ENCODE results near the gene PPIP5K1. TPM values are rescaled to one million over a fixed set of nuclear protein-coding genes. Genes with fewer than 3 reads are reported as not detected.

Gene PPIP5K1
- total RNA-seq, 1 experiment from 2014 or later, result 62.4 TPM

DNA sequence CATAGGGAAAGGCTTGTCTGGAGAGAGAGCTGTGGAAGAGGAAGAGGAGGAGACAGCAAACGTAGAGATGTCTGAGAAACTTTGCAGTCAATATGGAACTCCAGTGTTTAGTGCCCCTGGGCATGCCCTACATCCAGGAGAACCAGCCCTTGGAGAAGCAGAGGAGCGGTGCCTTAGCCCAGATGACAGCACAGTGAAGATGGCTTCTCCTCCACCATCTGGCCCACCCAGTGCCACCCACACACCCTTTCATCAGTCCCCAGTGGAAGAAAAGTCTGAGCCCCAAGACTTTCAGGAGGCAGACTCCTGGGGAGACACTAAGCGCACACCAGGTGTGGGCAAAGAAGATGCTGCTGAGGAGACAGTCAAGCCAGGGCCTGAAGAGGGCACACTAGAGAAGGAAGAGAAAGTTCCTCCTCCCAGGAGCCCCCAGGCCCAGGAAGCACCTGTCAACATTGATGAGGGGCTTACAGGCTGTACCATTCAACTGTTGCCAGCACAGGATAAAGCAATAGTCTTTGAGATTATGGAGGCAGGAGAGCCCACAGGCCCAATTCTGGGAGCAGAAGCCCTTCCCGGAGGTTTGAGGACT is 65.7 kb downstream of the PPIP5K1 start:
- no peak for DNase-seq (ENCODE audit: low read depth, low spot score)
- H2AFZ ChIP-seq (ENCODE audit: low read depth, low read length, poor library complexity, severe bottlenecking), result no peak overlapping the region
- RAD21 ChIA-PET (ENCODE audit: low non-redundant PET in 1 of 2, low total read pairs in 2 of 2, uncharacterized antibody in 2 of 2, unreplicated experiment in 2 of 2), result no interaction called here
- TF ChIP-seq, protein P1, sequence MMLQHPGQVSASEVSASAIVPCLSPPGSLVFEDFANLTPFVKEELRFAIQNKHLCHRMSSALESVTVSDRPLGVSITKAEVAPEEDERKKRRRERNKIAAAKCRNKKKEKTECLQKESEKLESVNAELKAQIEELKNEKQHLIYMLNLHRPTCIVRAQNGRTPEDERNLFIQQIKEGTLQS (IDR thresholded peaks at IDR 0.05), result no peak
- TF ChIP-seq FOSL1 (IDR thresholded peaks at IDR 0.05; ENCODE audit: low read depth) (no peak), ZNF274 (IDR thresholded peaks at IDR 0.05; ENCODE audit: low read depth, low read length) (no peak), EGR1 (IDR thresholded peaks at IDR 0.05; ENCODE audit: low read depth) (no peak), TCF7L2 (IDR thresholded peaks at IDR 0.05; ENCODE audit: borderline replicate concordance, extremely low read depth, insufficient read depth, insufficient read length) (no peak), JUND (IDR thresholded peaks at IDR 0.05) (no peak), CBX3 (IDR thresholded peaks at IDR 0.05; ENCODE audit: low read depth) (no peak), POLR2AphosphoS5 (IDR thresholded peaks at IDR 0.05; ENCODE audit: low read depth, low read length) (no peak), ELF1 (IDR thresholded peaks at IDR 0.05; ENCODE audit: borderline replicate concordance, low read depth) (no peak), RAD21 (IDR thresholded peaks at IDR 0.05; ENCODE audit: low read depth) (no peak; the same call in 1 of the 2 replicates)
- TF ChIP-seq, protein P2, sequence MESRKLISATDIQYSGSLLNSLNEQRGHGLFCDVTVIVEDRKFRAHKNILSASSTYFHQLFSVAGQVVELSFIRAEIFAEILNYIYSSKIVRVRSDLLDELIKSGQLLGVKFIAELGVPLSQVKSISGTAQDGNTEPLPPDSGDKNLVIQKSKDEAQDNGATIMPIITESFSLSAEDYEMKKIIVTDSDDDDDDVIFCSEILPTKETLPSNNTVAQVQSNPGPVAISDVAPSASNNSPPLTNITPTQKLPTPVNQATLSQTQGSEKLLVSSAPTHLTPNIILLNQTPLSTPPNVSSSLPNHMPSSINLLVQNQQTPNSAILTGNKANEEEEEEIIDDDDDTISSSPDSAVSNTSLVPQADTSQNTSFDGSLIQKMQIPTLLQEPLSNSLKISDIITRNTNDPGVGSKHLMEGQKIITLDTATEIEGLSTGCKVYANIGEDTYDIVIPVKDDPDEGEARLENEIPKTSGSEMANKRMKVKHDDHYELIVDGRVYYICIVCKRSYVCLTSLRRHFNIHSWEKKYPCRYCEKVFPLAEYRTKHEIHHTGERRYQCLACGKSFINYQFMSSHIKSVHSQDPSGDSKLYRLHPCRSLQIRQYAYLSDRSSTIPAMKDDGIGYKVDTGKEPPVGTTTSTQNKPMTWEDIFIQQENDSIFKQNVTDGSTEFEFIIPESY (IDR thresholded peaks at IDR 0.05; ENCODE audit: extremely low read depth, insufficient replicate concordance, low read length), result no peak
- TF ChIP-seq, protein P3, sequence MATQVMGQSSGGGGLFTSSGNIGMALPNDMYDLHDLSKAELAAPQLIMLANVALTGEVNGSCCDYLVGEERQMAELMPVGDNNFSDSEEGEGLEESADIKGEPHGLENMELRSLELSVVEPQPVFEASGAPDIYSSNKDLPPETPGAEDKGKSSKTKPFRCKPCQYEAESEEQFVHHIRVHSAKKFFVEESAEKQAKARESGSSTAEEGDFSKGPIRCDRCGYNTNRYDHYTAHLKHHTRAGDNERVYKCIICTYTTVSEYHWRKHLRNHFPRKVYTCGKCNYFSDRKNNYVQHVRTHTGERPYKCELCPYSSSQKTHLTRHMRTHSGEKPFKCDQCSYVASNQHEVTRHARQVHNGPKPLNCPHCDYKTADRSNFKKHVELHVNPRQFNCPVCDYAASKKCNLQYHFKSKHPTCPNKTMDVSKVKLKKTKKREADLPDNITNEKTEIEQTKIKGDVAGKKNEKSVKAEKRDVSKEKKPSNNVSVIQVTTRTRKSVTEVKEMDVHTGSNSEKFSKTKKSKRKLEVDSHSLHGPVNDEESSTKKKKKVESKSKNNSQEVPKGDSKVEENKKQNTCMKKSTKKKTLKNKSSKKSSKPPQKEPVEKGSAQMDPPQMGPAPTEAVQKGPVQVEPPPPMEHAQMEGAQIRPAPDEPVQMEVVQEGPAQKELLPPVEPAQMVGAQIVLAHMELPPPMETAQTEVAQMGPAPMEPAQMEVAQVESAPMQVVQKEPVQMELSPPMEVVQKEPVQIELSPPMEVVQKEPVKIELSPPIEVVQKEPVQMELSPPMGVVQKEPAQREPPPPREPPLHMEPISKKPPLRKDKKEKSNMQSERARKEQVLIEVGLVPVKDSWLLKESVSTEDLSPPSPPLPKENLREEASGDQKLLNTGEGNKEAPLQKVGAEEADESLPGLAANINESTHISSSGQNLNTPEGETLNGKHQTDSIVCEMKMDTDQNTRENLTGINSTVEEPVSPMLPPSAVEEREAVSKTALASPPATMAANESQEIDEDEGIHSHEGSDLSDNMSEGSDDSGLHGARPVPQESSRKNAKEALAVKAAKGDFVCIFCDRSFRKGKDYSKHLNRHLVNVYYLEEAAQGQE (IDR thresholded peaks at IDR 0.05; ENCODE audit: low read depth), result no peak
- TF ChIP-seq, protein P4, sequence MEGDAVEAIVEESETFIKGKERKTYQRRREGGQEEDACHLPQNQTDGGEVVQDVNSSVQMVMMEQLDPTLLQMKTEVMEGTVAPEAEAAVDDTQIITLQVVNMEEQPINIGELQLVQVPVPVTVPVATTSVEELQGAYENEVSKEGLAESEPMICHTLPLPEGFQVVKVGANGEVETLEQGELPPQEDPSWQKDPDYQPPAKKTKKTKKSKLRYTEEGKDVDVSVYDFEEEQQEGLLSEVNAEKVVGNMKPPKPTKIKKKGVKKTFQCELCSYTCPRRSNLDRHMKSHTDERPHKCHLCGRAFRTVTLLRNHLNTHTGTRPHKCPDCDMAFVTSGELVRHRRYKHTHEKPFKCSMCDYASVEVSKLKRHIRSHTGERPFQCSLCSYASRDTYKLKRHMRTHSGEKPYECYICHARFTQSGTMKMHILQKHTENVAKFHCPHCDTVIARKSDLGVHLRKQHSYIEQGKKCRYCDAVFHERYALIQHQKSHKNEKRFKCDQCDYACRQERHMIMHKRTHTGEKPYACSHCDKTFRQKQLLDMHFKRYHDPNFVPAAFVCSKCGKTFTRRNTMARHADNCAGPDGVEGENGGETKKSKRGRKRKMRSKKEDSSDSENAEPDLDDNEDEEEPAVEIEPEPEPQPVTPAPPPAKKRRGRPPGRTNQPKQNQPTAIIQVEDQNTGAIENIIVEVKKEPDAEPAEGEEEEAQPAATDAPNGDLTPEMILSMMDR (IDR thresholded peaks at IDR 0.05 in 2 of 3, conservative IDR thresholded peaks at IDR 0.05 in 1 of 3; ENCODE audit: borderline replicate concordance in 1 of 3, insufficient read depth in 1 of 3, low read depth in 2 of 3, low read length in 2 of 3), result no peak
- no peak overlapping the region for H3K4me3 ChIP-seq (replicated peaks in 1 of 2; ENCODE audit: low read depth in 1 of 2, low read length in 2 of 2)
- H3K4me2 ChIP-seq (ENCODE audit: low read length), result no peak overlapping the region
- BruUV-seq (replicated peaks), result no TSS peak
- H3K9ac ChIP-seq (ENCODE audit: low read length), result no peak overlapping the region
- H4K20me1 ChIP-seq (ENCODE audit: insufficient read depth), result no peaks in the 10 kb centered on the region
- no peaks in the 10 kb centered on the region for H3K27me3 ChIP-seq (ENCODE audit: insufficient read depth, low read length)
- no peak for ATAC-seq
- H3K36me3 ChIP-seq (ENCODE audit: control insufficient read depth in 1 of 2, insufficient read depth in 2 of 2, low read length in 2 of 2), result no peaks in the 10 kb centered on the region
- H3K4me1 ChIP-seq (ENCODE audit: control insufficient read depth in 1 of 2, insufficient read depth in 2 of 2, low read length in 2 of 2), result no peaks in the 10 kb centered on the region
- no peak overlapping the region for H3K27ac ChIP-seq (ENCODE audit: low read depth, low read length)
- CTCF ChIA-PET, result no interaction called here
- H3K9me2 ChIP-seq (ENCODE audit: insufficient read depth), result no peaks in the 10 kb centered on the region
- POLR2A ChIA-PET, result no interaction called here
- H3K79me2 ChIP-seq (ENCODE audit: insufficient read depth, low read length), result no peaks in the 10 kb centered on the region
- intact Hi-C loops (cut with micrococcal nuclease), result no loop called here
- no peaks in the 10 kb centered on the region for H3K9me3 ChIP-seq (ENCODE audit: control insufficient read depth in 1 of 2, insufficient read depth in 1 of 2, low read depth in 1 of 2, low read length in 2 of 2)
